Measurements from ENCODE around the gene DDX17.

The DDX17 gene

DNA sequence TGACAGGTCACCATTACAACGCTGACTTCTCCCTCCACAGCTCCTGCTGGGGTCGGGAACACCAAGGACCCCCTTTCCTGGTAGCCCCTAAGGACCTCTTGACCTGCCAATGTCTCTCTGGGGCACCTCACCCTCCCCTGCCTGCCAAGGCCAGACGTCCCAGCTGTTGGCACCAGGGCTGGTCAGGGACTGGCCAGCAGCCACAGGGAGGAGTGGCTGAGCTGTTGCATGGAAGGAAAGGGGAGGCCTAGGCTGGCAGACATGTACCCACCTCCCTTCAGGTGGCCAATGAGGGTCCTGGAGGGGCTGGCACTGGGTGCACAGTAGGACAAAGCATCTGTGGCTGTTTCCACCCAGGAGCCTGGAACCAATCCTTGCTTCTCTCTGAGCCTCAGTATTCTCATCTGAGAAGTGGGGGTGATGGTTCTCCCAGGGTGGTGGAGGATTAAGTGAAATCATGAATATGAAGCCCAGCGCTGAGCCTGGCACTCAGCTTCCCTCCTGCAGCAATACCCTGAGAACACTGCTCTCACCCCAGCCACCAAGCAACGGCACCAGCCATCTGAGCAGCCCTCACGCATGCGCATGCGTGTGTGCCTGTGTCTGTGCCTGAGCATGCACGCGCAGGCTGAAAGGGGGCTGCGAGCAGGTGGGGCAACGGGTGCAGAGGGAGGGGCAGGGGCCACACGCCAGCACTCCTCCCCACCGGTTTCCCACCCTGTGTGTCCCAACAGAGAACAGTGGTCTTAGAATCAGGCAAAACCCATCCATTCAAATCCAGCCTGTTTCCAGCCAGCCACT, 57.0 kb downstream of the DDX17 start:
- DNase-seq (ENCODE audit: low spot score) = no peak

DNA sequence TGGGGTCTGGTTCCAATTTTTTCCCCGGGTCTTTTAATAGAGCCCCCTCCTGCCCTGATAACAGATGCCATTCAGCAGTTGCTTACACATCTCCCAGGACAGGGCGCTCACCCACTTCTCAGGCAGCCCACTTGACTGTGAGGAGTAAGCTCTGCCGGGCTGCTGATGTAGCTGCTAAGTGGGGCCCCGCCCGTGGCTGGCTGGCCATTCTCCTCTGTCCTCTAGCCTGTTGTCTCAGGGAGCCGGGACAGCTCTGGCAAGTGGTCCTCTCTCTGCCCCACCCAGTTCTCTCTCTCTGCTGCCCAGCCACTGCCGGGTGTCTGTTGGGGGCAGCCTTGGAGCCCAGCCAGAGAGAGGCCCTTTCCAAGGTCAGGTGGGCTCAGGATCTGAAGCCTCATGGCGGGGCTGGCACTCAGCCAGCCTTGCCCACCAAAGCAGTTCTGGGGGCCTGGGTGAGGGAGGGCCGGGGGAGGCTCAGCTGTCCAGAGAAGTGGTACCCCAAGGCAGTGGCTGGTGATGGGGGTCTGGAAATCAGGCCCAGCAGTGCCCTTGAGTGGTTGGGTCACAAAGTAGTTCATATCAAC, 60.0 kb downstream of the DDX17 start:
- no peak for DNase-seq (ENCODE audit: low spot score)

DNA sequence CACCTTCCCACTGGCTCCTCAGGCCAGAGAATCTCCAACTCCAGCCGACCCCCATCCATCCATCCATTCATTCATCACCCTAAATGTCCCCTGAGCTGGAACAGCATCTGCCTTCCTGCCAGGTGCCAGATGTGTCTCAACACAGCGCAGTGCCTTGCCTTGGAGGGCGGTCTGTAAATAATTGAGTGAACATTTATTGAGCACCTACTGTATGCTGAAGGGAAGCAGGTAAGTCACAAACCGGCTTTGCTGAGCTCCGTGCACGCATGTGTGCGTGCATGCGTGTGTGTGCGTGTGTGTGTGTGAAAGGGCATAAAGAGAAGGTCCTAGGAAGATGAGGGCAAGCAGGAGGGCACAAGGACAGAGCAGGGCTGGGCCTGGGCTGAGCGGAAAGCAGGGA, 61.3 kb downstream of the DDX17 start:
- no peak for DNase-seq (ENCODE audit: low spot score)

DNA sequence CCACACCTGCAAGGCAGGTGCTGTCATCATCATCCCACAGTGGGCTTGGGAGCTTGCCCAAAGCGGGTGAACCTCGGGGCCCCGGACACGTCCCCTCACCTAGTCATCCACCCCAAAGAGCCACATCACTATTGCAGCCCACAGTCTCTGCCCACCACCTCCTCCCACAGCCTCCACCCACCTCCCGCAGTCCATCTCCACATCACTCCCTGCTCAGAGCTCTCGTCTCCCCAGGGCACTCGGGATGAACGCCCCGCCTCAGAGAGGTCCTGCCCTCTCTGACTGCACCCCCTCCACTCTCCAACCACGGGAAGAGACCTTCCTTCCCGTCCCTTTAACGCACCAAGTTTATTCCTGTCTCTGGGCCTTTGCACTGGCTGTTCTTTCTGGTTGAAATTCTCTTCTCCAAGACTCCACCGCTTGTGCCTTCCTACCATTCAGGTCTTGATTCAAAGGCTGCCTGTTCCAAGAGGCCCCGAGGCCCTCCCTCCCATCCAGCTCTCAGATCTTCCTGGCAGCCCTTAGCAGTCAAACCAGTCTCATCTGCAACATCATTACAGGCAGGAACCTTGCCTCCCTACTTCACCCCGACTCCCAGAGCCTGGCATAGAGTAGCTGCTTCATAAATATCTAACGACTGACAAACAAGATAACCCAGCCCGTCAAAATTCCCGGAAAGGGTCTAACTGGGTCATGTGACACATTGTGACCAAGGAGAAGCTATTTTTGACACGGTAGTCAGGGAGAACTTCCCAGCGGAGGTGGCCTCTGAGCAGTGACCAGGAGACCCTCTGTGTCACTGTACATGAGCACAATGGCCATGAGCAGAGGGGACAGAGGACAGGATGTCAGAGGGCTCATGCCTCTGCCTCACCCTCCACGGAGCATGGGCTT, 62.2 kb downstream of the DDX17 start:
- DNase-seq (ENCODE audit: low spot score) = no peak

DNA sequence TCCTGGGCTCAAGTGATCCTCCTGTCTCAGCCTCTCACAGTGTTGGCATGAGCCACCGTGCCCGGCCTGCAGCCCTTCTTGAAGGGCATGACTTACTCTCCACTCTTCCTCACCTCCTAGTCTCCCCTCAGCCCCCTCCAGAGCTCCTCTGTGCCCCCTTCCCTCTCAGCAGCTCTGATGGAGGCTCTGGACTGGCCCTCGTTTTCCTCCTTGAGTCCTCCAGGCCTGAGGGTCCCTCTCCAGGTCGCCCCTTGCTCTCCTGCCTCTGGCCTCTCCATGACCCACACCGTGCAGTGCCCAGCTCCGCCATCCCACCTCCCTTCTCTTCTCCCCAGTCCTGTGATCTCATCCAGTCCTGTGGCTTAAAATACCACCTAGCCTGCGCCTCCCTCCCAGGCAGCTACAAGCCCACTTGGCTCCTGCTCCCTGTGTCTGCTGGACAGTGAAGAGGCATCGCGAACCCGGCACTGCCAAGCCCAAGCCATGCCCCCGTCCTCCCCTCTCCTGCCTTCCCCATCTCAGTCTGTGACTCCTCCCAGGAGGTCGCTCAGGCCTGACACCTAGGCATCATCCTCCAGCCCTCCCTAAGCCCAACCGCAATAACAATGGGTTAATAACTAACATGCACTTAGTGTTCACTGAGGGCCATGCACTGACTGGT, 63.0 kb downstream of the DDX17 start:
- DNase-seq (ENCODE audit: low spot score) = no peak

DNA sequence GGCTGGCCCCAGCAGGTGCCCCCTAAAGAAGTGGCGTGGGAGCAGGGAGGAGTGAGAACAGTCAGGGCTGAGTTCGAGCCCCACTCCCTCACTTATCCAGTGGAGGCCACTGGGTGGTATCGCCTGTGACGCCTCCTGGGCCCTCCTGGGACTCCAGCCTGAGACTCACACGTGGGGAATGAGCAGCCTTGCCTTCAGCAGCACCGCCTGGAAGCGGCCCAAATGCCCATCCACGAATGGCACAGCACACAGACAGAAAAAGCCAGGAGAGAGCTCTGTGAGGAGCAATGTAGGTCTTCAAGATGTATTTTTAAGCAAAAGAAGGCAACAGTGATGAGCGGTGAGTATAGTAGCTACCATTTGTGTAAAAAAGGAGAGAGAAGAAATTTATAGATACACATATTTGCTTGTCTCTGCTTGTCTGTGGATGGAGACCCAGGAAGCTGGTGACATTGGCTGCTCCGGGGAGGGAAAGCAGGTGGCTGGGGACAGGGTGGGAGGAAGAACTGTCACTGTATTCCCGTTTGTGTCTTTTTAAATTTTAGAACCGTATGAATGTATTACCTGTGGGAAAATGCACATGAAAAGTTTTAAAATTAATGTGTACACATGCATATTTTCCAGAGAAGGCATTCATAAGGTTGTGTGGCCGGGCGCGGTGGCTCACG, 64.4 kb downstream of the DDX17 start:
- DNase-seq (ENCODE audit: low spot score) = no peak

DNA sequence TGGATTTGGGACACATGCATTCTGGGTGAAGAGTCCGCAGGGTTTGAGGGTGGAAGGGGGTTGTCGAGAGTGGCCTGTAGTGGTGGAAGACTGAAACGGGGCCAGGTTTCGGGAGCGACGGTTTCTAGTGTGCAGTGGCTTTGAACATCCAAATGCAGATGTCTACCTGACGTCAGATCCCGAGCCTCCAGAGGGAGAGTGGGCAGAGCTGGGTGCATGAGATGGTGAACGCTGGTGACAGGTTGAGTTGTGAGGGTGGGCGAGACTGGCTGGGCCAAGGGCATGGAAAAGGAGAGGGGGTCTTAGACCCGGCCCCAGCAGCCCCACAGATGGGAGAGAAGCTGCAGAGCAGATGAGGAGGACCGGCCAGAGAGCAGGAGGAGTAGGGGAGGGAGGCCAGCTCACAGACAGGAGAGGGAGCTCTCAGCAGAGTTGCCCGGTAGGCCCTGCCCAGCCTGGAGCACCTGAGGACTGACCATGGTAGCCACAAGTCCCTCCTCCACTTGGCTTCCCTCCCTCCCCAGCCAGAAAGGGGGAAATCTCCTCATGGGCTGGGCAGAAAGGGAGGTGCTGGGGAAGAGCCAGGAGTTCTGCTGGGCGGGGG, 65.3 kb downstream of the DDX17 start:
- DNase-seq (ENCODE audit: low spot score) = no peak

DNA sequence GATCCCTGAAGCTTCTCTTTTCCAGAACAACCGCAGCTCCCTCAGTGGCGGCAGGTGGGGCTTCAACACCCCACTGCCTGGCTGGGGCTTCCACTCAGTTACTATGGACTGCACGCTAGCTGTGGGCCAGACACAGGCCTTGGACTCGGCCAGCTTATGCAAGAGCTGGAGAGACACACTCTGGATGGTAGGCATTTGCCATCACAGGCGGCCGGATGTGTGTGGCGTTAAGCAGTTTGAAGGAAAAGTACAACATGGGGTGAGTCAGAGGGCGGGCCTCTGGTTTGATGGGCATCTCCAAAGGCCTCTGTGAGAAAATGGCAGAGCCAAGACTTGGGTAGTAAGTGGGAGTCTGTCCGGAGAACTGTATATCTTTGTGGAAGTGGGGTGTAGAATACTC, 68.7 kb downstream of the DDX17 start:
- no peak for DNase-seq (ENCODE audit: low spot score)

DNA sequence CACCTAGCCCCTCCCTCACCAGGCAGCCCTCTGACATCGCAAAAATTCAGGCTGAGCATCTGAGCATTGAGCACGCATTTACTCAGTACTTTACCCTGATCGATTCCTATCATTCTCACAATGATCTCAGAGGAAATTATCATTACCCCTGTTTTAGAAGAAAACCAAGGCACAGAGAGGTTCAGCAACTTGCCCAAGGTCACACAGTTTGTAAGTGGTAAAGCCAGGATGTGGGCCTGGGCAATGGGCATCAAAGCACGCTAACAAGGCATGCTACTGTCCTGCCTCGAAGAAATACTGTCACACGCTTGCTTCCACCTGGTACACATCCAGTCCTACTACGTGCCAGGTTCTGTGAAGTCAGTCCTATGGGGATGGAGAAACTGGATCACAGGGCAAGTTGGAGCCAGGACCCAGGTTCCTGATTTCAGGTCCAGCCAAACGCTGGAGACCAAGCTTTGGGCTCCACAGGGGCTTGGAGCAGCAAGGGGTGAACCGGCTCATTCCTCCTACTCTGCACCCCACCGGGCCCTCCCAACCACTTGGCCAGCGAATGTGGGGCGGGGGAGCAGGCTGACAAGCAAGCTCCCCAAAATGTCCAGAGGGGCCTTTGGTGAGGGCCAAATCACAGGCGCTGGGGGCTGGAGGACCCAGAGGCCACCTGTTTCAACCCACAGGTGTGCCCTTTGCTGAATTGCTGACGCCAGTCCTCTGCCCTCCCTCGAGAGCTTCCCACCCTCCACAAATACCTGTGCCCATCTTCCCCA, 69.3 kb downstream of the DDX17 start:
- no peak for DNase-seq (ENCODE audit: low spot score)

DNA sequence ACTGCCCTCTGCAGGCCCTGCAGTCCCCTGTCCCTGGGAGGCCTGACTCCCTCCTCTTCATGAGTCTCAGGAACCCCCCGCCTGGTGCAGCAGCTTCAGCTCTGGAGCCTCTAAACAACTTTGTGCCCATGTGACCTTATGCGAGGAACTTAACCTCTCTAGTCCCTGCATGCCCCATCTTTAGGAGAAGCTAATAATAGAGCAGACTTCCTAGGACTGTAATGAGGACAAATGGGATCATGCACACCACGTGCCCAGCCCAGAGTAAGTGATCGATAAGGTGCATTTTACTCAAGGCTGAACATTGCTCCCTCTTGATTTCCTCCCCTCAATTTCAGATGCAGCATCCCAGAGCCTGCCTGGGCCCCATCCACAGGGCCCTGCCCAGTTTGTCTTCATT, 70.1 kb downstream of the DDX17 start:
- no peak for DNase-seq (ENCODE audit: low spot score)

DNA sequence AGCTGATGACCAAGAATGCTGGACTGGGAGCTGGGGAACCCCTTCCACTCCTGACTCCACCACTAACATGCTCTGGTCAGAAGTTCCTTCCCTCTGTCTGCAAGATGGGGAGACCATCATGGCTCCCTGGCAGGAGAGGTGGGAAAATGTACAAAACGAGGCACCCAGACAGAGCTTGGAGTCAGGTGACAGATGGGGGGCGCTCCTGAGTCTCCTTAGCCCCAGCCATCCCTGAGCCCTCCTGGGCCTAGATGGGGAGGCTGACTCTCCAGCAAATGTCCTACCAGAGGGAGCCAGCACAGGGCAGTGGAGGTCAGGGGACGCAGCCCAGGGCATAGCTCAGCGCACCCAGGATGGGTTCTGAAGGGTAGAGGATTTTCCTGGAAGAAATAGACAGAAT, 71.1 kb downstream of the DDX17 start:
- no peak for DNase-seq (ENCODE audit: low spot score)

DNA sequence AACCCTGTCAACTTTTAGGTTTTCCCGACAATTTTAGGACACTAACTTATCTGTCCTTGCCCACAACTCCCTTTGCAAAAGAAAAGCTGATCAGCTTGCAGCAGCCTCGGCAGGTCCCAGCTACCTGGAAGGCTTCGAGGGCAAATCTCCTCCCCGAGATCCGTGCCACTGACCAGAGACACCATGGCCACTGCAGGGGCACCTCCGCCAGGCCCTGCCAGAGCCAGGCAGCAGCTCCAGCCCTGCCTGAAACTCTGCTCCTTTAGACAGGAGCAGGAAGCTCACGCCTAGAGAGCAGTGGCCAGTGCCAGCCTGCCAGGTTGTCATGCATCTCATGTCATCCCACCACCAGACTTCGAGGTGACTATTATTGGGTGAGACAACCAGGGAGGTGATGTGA, 72.2 kb downstream of the DDX17 start:
- no peak for DNase-seq (ENCODE audit: low spot score)
